GM21529 (cell line): ENCODE measurements around the gene NEUROD4.

Source experiments
- ATAC-seq: cut with Tn5 transposase; IDR thresholded peaks from one replicate; pipeline ENCODE4 v1.9.1; 2021; ENCODE audit not compliant: unreplicated experiment

Gene NEUROD4

DNA sequence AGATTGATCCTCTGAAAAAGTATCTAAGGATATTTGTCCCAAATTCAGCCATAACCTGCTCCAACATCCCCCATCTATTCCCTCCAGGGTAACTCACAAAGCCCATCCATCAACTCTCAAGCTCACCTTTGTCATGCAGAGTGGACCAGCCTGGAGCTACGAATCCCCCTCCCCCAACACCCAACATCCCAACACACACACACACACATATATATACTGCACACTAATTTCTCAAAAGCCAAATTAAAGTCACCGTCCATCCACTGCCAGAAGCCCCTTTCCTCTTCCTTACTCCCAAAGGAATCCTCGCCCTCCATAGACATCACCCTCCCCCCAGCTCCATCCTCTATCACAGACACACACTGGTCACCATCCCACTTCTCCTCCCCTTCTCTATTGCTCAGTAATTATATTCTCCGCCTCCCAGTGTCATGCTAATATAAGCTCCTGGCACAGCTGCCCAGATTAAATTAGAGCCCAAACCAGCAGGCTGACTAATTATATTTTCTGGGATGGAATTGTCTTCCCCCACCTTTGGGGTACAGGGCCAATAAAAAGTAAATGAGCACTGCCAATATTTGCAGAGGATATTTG, 21.7 kb upstream of the NEUROD4 start:
- no peak for ATAC-seq

DNA sequence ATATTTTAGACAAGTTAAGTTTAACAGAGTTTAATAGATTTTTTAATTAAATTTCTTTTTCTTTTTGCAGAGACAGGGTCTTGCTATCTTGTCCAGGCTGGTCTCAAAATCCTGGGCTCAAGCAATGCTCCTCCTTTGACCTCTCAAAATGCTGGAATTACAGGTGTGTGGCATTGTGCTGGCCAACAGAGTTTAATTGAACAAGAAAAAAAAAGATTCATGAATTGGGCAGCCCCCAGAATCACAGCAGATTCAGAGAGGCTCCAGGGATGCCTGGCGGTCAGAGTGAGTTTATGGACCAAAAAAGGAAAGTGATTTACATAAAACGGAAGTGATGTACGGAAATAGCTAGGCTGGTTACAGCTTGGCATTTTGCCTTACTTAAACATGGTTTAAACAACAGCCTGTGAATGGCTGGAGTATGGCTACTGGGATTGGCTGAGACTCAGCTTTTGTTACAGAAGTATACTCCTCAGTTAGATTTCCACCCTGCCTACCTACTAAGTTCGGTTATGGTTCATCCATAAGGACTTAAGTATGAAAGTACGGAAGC, 20.7 kb upstream of the NEUROD4 start:
- no peak for ATAC-seq

DNA sequence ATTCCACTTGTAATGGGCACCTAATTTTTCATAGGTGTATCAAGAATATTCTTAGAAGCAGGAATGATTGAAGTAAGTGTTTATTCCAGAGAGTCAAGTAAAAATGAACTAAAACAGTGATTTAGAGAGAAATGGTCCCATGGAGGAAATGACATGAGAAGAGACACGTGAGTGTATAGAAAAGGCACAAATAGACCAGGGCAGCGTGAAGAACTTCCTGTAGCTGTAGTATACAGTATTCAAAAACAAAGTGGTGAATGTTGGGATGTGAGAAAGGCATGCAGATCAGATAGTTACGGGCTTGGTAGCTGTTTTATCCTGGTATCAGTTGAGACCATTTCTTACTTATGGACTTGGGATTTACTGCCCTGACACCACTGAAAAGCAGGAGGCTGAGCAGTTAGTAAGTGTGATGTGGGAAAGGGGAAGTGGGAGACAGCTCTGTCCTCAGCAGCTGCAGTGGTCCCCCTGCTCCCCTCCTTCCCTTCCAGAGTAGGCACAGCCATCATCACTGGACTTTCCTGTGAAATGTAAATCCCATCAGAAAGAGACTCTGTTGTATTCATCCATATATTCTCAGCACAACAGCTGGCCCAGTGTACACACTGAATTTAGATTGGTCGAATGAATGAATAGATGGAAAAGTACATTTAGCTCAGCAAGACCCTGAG, 18.4 kb upstream of the NEUROD4 start:
- ATAC-seq = peak; percentile 61

DNA sequence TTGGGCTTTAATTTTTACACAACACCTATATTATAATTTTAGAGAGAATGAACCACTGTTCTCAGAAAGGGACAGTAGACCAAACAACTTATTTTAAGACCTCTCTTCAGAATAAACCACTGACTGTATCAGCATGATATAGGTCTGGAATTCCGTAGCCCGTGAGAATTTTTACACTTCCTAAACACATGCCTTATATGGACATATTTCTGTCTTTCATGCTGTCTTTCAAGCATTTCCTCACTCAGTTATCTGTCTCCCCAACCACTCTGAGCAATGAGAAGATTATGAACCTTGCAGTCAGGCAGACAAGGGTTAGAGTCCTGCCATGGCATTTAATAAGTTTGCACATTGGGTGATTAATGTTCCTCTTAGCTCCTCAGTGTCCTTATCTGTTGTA, 17.4 kb upstream of the NEUROD4 start:
- no peak for ATAC-seq

DNA sequence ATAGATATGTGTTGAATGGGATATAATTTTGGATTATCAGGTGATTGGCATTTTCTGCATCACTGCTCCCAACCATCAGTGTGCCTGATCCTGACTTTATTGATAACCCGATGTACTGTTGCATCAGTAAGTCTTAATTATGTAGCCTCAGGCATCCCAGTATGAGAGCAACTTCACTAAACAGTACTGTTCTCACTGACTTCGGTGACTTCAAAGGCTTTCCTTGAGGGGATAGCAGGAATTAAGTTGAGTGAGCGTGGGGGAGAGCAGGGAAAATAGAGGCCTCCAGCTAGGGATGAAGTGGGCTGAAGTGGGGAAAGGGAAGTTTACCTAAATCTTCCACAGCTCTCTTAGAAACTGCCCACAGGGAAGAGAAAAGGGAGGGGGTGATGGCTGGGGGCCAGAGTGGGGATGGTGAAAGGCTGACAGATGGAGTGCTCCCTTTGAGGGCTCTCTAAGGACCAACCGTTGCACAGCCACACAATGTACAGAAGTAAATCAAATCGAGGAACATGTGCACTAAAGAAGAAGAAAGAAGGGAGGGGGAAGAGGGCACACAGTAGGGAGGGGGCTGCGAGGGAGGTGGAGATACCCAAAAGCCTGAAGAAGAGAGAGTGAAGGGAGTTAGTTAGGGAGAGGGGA, 10.7 kb upstream of the NEUROD4 start:
- ATAC-seq = no peak

GRCh38 chr12:55017416-55017925, 2.3 kb upstream of the NEUROD4 start:
- no peak for ATAC-seq

DNA sequence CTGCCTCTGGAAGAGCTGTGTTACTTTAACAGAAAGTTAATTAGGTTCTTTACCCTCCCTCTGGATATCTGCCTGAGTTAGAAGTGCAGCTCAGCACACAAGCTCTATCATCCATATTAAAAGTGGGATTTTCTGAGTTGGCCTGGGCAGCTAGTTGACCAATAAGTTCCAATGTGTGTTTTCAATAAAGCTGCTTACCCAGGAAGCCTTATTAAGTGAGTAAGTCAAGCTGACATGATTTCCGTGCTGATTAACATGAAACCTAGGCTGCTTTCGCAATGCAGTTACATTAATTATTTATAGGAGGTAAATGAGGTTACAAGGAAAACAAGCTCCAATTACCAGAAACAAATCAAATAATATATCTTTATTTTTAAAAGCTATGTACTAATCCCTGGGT, 4.8 kb downstream of the NEUROD4 start:
- ATAC-seq = no peak

- no peak for ATAC-seq
Observed at GRCh38 chr12:55025508-55025907, 5.7 kb downstream of the NEUROD4 start.

DNA sequence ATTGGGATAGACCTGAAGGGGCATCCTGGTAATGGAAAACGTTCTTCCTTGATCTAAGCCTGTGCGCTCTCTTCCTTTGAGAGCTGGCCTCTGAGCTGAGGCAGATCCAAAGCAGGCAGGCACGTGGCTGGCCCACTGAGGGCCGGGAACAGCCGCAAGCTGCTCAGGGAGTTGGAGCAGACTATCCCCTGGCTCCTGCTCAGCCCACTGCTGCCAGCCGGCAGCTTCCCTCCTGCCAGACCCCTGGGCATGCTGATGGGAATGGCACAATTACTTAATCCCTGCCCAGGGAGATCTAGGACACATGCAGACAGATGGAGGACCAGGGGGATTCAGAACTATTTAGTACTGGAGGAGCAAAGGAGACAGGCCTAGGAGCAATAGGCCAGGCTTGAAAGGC, 14.4 kb downstream of the NEUROD4 start:
- ATAC-seq = no peak

DNA sequence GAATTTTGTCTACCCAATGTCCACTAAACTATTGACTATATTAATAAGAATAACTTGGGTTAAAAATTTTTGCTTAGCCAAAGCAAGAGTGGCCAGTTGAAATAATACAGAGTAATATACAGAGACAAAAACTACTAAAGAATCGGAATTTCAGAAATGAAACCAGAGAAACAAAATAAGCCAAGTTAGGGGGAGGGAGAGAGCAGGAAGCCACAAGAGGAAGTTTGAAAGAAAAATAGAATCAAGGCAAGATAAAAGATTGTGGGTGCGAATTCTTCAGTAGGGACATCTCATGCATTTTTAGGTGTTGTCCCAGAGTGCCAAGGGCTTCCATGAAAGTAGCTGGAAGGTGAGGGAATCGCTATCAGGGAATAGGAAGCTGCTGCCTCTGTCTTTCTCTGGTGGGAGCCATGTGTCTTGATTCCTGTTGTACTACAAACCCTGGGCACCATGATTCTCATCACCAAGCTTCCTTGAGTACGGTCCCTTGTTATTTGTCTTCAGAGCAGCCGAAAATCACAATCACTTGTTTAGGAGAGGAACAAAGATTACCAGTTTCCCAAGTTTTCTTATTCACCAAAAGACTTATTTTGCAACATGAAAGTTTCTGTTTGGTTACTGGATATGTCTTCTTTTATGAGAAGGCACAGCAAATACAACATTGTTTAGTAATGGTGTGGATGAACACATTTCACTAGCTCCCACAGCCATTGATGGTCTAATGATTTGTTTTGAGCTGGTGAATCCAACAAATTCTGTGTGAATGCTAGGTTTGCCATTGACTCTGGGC, 16.7 kb downstream of the NEUROD4 start:
- ATAC-seq = no peak

- no peak for ATAC-seq
Observed at GRCh38 chr12:55037351-55037987, 17.7 kb downstream of the NEUROD4 start.

- no peak for ATAC-seq
Observed at GRCh38 chr12:55039395-55040354, 19.9 kb downstream of the NEUROD4 start.

- no peak for ATAC-seq
Observed at GRCh38 chr12:55041345-55042055, 21.7 kb downstream of the NEUROD4 start.

- no peak for ATAC-seq
Observed at GRCh38 chr12:55043542-55043941, 23.8 kb downstream of the NEUROD4 start.

- ATAC-seq = no peak
Observed at GRCh38 chr12:55044135-55044534, 24.4 kb downstream of the NEUROD4 start.

DNA sequence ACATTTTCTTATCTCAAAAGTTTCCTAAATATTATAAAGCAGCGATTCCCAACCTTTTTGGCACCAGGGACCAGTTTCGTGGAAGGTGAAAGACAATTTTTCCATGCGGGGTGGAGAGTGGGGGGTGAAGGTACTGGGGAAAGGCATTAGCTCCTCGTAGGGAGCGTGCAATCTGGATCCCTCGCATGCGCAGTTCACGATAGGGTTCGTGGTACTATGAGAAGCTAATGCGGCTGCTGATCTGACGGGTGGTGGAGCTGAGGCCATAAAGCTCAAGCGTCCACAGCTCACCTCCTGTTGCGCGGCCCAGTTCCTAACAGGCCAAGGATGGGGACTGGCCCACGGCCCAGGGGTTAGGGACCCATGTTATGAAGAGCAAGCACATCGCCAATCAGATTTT, 29.9 kb downstream of the NEUROD4 start:
- ATAC-seq = no peak

GRCh38 chr12:55051197-55051947, 31.6 kb downstream of the NEUROD4 start:
- ATAC-seq = no peak

GRCh38 chr12:55057481-55057880, 37.7 kb downstream of the NEUROD4 start:
- ATAC-seq = no peak
